D721Med (cell line): ENCODE data around the gene TRERF1.

ENCODE experiments used
- DNase-seq: peaks from one replicate; pipeline ENCODE4 v3.0.0; 2011; ENCODE audit warnings: low spot score; ENCODE audit not compliant: insufficient read length
- FAIRE-seq: peaks from 2 replicates; lab custom pipeline; 2011; peaks lifted over from hg19 to GRCh38; lab: Jason Lieb, UNC
- CTCF ChIP-seq: IDR thresholded peaks from 2 replicates; pipeline ENCODE4 v1.5.1; 2012; ENCODE audit warnings: mild to moderate bottlenecking, control low read depth; ENCODE audit not compliant: insufficient read depth; ENCODE audit errors: missing control alignments

The TRERF1 gene

GRCh38 chr6:42429836-42430235, 21.9 kb downstream of the TRERF1 start:
- TF ChIP-seq CTCF = no peak
- DNase-seq = no peak
- no peak for FAIRE-seq

GRCh38 chr6:42429042-42429585, 22.6 kb downstream of the TRERF1 start:
- no peak for TF ChIP-seq CTCF
- no peak for FAIRE-seq
- no peak for DNase-seq

- DNase-seq = no peak
- no peak for FAIRE-seq
- no peak for TF ChIP-seq CTCF
Measured at GRCh38 chr6:42428326-42429041, 23.2 kb downstream of the TRERF1 start.

- TF ChIP-seq CTCF = no peak
- DNase-seq = no peak
- no peak for FAIRE-seq
Measured at GRCh38 chr6:42427871-42428270, 23.9 kb downstream of the TRERF1 start.

GRCh38 chr6:42426191-42426590, 25.5 kb downstream of the TRERF1 start:
- no peak for FAIRE-seq
- no peak for TF ChIP-seq CTCF
- no peak for DNase-seq

GRCh38 chr6:42424906-42425474, 26.7 kb downstream of the TRERF1 start:
- FAIRE-seq = no peak
- no peak for DNase-seq

More at GRCh38 chr6:42424906-42425474, 26.7 kb downstream of the TRERF1 start:
- no peak for TF ChIP-seq CTCF
